GM20000 (cell line): ENCODE measurements around the gene HOXD9.

Experiments used
- DNase-seq: peaks from one replicate; pipeline ENCODE4 v3.0.0; 2012; ENCODE audit warnings: low spot score
- TF ChIP-seq, protein P1 (sequence below): IDR thresholded peaks from 2 replicates; pipeline ENCODE4 v1.5.1; 2012; ENCODE audit warnings: mild to moderate bottlenecking, control low read depth; ENCODE audit errors: extremely low read depth, missing control alignments

Gene HOXD9

DNA sequence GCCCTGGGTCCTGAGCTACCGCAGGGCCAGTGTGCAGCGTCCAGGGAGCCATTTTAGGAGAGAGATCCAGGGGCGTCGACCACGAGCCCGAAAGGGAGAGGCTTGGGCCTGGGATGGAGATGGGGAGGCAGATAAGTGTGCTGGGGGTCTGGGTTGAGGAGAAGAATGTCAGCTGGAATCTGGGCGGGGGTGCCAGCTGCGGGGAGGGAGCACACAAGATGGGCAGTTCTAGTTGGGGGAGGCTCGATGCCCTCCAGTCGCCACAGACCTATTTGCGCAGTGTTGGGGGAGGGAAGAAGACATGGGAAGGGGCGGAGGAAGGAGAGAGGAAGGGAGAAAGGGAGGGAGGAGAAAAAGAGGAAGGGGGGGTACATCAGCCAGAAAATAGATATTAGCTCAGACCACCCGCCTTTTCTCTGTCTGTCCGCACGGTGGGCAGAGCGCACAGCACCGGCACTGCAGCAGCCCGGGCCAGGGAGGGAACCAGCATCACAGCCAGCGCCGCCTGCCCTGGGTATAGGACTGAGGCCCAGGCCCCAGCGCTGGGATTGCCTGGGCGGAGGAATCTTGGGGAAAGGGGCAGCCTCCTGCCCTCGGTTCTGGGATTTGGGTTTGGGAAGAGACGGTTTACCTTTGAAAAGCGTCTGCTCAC lies 17.3 kb upstream of the HOXD9 start:
- TF ChIP-seq, protein P1, sequence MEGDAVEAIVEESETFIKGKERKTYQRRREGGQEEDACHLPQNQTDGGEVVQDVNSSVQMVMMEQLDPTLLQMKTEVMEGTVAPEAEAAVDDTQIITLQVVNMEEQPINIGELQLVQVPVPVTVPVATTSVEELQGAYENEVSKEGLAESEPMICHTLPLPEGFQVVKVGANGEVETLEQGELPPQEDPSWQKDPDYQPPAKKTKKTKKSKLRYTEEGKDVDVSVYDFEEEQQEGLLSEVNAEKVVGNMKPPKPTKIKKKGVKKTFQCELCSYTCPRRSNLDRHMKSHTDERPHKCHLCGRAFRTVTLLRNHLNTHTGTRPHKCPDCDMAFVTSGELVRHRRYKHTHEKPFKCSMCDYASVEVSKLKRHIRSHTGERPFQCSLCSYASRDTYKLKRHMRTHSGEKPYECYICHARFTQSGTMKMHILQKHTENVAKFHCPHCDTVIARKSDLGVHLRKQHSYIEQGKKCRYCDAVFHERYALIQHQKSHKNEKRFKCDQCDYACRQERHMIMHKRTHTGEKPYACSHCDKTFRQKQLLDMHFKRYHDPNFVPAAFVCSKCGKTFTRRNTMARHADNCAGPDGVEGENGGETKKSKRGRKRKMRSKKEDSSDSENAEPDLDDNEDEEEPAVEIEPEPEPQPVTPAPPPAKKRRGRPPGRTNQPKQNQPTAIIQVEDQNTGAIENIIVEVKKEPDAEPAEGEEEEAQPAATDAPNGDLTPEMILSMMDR: no peak
- no peak for DNase-seq

DNA sequence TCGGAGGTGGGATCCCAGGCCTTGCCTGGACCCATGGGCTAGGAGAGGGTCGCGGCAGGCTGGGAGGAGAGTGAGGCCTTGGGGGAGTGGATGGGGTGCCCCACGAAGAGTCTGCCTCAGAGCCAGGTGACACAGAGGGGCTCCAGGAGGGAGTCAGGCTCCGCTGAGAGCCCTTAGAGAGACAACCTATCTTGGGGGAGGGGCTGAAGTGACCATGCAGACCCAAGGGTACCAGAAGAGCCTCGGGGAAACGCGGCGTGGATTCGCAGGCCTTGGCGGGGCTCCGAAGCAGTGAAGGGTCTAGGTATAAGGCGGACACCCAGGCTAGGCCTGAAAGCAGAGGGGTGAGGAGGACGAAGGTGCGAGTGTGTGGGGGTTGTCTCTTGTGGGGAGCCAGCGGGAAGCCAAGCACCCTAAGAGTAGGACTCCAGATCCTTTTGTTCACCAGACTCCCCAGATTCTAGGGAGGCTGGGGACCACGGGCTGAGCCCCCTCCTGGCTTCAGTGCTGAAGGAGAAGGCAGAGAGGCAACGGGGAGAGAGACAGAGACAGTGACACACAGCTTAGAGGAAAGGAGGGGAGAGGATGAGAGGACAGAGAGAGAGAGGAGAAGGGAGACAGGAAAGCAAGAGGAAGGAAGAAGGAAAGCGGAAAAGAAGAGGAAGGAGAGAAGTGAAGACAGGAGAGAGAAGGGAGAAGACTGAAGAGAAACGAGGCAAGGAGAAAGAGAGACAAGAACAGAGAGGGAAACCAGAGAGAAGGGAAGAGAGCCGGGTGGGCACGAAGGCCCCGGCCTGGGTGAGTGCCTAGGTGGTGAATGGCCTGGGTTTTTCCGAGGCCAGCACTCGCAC lies 16.6 kb upstream of the HOXD9 start:
- DNase-seq: no peak
- TF ChIP-seq, protein P1: no peak

DNA sequence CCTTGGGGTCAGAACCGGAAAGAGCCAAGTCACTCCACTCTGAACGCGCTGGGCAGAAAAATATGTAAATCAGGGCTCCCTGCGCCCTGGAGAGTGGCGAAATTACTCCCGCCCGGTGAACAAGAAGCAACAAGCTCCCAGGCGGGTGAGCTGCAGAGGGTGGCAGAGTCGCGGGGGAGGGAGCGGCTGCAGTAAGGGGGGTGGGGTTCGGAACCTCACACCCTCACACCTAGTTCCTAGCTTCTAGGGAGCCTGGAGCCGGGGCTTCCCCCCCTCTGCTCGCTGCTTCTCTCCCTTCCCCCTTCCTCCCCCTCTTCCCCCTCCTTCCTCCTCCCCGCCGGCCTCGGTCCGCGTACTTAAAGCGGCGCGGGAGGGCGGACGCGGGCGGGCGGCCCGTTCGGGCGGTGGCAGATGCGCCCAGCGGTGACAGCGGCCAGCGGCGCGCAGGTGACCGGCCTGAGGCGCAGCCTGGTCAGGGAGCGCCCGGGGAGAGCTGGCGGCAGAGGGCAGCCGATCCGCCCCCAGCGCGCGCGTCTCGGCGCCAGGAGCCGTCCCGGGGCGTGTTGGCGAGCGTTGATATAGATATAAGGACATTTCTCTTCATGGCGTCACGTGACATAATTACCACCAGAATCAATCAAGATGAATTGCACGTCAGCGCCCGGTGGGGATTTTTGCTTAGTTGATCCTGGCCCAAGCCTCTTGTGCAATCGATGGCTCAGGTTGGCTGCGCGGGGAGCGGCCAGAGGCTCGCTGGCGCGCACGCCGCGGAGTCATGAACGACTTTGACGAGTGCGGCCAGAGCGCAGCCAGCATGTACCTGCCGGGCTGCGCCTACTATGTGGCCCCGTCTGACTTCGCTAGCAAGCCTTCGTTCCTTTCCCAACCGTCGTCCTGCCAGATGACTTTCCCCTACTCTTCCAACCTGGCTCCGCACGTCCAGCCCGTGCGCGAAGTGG lies 15.7 kb upstream of the HOXD9 start, which contains the start of gene HOXD11:
TSS of gene HOXD11 (plus strand) at position 700 of the 959 bp plus-strand sequence. CDS start at position 776, 76 bp downstream.
- DNase-seq: no peak
- TF ChIP-seq, protein P1: no peak

DNA sequence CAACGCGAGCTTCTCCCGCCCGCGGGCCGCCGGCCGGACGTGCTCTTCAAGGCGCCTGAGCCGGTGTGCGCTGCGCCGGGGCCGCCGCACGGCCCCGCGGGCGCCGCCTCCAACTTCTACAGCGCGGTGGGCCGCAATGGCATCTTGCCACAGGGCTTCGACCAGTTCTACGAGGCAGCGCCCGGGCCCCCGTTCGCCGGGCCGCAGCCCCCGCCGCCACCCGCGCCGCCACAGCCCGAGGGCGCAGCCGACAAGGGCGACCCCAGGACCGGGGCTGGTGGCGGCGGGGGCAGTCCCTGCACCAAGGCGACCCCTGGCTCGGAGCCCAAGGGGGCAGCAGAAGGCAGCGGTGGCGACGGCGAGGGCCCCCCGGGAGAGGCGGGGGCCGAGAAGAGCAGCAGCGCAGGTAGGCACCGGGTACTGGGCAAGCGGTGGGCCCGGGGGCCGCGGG lies 14.8 kb upstream of the HOXD9 start:
- TF ChIP-seq, protein P1: no peak
- no peak for DNase-seq

DNA sequence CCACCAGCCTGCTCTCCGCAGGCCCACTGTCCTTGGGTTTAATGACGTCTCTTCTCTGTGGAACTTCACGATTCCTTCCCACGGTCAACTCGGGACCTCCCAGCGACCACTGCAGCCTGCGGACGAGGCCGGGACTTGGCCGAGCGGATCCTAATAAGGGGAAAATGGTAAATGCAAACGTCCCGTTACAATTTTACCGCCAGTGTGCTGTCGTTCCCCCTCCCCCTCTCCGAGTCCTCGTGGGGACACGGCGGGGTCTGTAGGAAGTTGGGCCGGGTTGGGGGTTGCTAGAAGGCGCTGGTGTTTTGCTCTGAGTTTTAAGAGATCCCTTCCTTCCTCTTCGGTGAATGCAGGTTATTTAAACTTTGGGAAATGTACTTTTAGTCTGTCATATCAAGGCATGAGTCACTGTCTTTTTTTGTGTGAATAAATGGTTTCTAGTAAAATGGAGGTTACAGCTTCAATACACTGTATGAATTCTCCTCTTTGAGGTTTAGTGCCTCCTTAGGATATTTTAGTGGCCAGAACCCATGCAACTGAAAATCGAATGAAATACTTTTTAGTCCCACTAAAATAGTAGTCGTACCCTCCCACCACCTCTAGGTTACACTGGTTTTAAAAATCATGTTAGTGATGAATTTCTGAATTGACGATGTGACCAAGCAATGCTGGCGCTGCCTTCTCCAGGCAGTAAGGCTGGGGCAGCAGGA lies 13.2 kb upstream of the HOXD9 start:
- no peak for DNase-seq

DNA sequence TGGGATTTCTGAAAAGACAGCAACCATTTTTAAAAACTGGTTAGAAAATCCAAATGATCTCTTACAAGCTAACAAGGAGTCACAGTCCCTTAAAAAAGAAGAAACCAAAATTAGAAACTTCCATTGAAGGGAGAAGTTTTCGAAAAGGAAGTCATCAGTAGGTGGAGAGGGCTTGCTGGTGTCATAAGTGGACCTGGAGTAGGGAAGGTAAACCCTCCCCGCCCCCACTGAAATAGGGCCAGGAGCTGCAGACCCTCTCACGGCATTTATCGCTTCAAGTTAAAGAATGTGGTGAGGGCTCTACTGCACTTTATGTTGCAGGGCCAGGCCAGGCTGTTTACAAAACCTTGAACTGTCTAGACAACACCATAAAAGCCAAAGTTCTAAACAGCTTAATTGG lies 12.6 kb upstream of the HOXD9 start:
- TF ChIP-seq, protein P1: no peak
- no peak for DNase-seq

More for the DNA sequence above, 13.2 kb upstream of the HOXD9 start:
- TF ChIP-seq, protein P1: no peak
